Lower leg skin (tissue), 3 donors: ENCODE results near the gene SDK2.

Source experiments
- CTCF ChIP-seq, 3 donors: fragments of 450-650 bp; IDR thresholded peaks; one replicate each; pipeline ENCODE4 v1.5.1; 2016; ENCODE audit warnings: antibody characterized with exemption in 3 of 3, mild to moderate bottlenecking in 3 of 3, moderate library complexity in 2 of 3
- POLR2A ChIP-seq, 2 donors: fragments of 450-650 bp; IDR thresholded peaks; one replicate each; pipeline ENCODE4 v1.6.1; 2016 to 2017; ENCODE audit warnings: antibody characterized with exemption in 2 of 2, mild to moderate bottlenecking in 1 of 2, moderate library complexity in 1 of 2

GRCh38 chr17:73679476-73679875 lies 35.2 kb upstream of the SDK2 start:
- TF ChIP-seq POLR2A (IDR thresholded peaks at IDR 0.05) (no peak), CTCF (IDR thresholded peaks at IDR 0.05) (no peak)
